Upper lobe of left lung (tissue), 6 donors: ENCODE data around the gene DMD. TPM values are rescaled to one million over a fixed set of nuclear protein-coding genes. Genes with fewer than 3 reads are reported as not detected.

Source experiments
- ATAC-seq, 2 donors: fragments of 200-7000 bp; cut with Tn5 transposase; one replicate each; pipeline ENCODE4 v1.9.1; 2022; ENCODE audit warnings: mild to moderate bottlenecking in 2 of 2, moderate library complexity in 2 of 2; ENCODE audit not compliant: low FRiP score in 2 of 2
- DNase-seq, 2 donors: peaks; one replicate each; pipeline ENCODE4 v3.0.0-alpha.2; 2019 to 2020
- H3K27ac ChIP-seq, 4 donors: fragments of 200-600 bp; sonication (generic); one replicate each; pipeline ENCODE4 v1.5.1; 2016 to 2019
- H3K27me3 ChIP-seq, 4 donors: fragments of 200-600 bp; sonication (generic); one replicate each; pipeline ENCODE4 v1.5.1; 2017 to 2019
- H3K36me3 ChIP-seq, 4 donors: fragments of 200-600 bp; sonication (generic); one replicate each; pipeline ENCODE4 v1.5.1; 2016 to 2019
- H3K4me1 ChIP-seq, 4 donors: fragments of 200-600 bp; sonication (generic); one replicate each; pipeline ENCODE4 v1.5.1; 2018 to 2019
- H3K4me3 ChIP-seq, 4 donors: fragments of 200-600 bp; sonication (generic); one replicate each; pipeline ENCODE4 v1.5.1; 2017 to 2019; ENCODE audit warnings: mild to moderate bottlenecking in 2 of 4, moderate library complexity in 1 of 4
- H3K9me3 ChIP-seq, 4 donors: fragments of 200-600 bp; sonication (generic); one replicate each; pipeline ENCODE4 v1.5.1; 2018 to 2019
- CTCF ChIP-seq, 6 experiments: fragments of 450-650 bp in 4 of 6; fragments of 200-600 bp in 2 of 6; sonication (generic) in 2 of 6; IDR thresholded peaks; one replicate each; pipeline ENCODE4 v1.5.1; 2016 to 2019; ENCODE audit warnings: antibody characterized with exemption in 6 of 6
- EP300 ChIP-seq, 4 donors: sonication (generic); formaldehyde crosslinking; IDR thresholded peaks; one replicate each; pipeline ENCODE4 v1.5.1; 2017; ENCODE audit warnings: antibody characterized with exemption in 4 of 4, control low read depth in 2 of 4
- POLR2A ChIP-seq, 4 donors: fragments of 450-650 bp; IDR thresholded peaks; one replicate each; pipeline ENCODE4 v1.5.1; 2016 to 2017; ENCODE audit warnings: antibody characterized with exemption in 4 of 4, mild to moderate bottlenecking in 2 of 4
- POLR2AphosphoS5 ChIP-seq, 2 donors: sonication (generic); formaldehyde crosslinking; IDR thresholded peaks; one replicate each; pipeline ENCODE4 v1.5.1; 2017; ENCODE audit warnings: antibody characterized with exemption in 2 of 2
- WGBS, 2 donors: methylation state at CpG; one replicate each; pipeline ENCODE4 v1.1.5; 2017 to 2018; 5-methylcytosine and 5-hydroxymethylcytosine counted together
- total RNA-seq, 6 donors: library from RNA; depleted of rRNA in 4 of 6; stranded (reverse); fragments of >200 nt in 4 of 6; gene quantifications; one replicate each; pipeline versions ENCODE4 v1.1.0 to v1.2.1, GENCODE V29; 2016 to 2021
- donor health status: DM: no; HTN: no; CAD: no; lungs with moderate emphysema.
- donor health status: DM: no; HTN: yes; CAD: no; lungs with severe emphysema.

Gene DMD
- total RNA-seq, 6 donors from 2014 or later, result 12.5 to 37.0 (median 24.0) TPM

- H3K9me3 ChIP-seq, result no peaks in the 10 kb centered on the region
- no peaks in the 10 kb centered on the region for H3K4me1 ChIP-seq
- no peak overlapping the region for H3K27ac ChIP-seq
- no peak for DNase-seq
- ATAC-seq, result no peak
- no peaks in the 10 kb centered on the region for H3K36me3 ChIP-seq
- no peaks in the 10 kb centered on the region for H3K27me3 ChIP-seq
- TF ChIP-seq POLR2A (IDR thresholded peaks at IDR 0.05) (no peak), EP300 (IDR thresholded peaks at IDR 0.05) (no peak), POLR2AphosphoS5 (IDR thresholded peaks at IDR 0.05) (no peak), CTCF (IDR thresholded peaks at IDR 0.05) (no peak)
- no peak overlapping the region for H3K4me3 ChIP-seq
- 74 to 76% methylated on average over 5 of the region's 5 CpGs for WGBS, 2 donors
Observed at GRCh38 chrX:31139961-31140360, 2071.4 kb downstream of the DMD start.

DNA sequence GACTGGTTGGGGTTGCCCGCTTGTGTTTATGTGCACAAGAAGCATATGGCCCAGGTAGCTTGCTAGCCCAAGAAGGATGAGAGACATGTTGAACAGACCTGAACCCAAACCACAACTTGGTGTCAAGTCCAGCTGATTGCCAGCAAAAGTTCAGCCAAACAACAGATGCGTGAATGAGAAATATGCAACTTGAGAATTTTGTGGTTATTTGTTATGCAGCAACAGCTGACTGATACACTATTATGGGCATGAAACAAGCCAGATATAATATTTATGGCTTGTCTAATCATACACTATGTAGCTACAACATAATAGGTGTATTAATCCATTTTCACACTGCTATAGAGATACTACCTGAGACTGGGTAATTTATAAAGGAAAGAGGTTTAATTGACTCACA is 2073.2 kb downstream of the DMD start:
- TF ChIP-seq EP300 (IDR thresholded peaks at IDR 0.05) (no peak), POLR2AphosphoS5 (IDR thresholded peaks at IDR 0.05) (no peak), CTCF (IDR thresholded peaks at IDR 0.05) (no peak), POLR2A (IDR thresholded peaks at IDR 0.05) (no peak)
- Histone ChIP-seq H3K36me3 (no peaks in the 10 kb centered on the region), H3K27me3 (no peaks in the 10 kb centered on the region), H3K9me3 (no peaks in the 10 kb centered on the region), H3K4me3 (no peak overlapping the region), H3K4me1 (no peaks in the 10 kb centered on the region), H3K27ac (no peak overlapping the region)
- DNase-seq (no peak), ATAC-seq (no peak)
- 82 to 100% methylated on average over 1 to 2 of the region's 2 CpGs for WGBS, 2 donors

DNA sequence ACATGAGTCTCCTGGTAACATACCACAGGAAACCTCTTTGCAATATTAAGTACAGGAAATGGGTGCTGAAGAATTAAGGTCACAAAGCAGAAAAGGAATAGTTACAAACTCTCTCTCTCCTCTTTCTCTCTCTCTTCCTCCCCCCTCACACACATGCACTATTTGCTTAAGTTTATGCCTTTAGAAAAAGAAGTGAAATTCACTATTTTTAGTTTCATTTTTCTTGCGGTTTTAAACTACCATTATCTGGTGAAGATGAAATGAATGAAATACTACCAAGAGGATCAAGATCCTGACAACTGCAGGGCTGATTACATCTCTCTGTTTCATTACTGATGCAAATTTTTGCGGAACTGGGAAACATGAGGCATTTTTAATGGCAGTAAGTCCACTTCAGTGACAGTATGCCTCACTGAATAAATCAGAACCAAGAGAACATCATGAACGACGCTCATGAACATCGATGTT is 2075.2 kb downstream of the DMD start:
- WGBS, 2 donors, result 74% methylated on average over 5 of the region's 5 CpGs
- ATAC-seq (no peak), DNase-seq (no peak)
- no peak overlapping the region for H3K27ac ChIP-seq
- no peaks in the 10 kb centered on the region for H3K4me1 ChIP-seq
- no peaks in the 10 kb centered on the region for H3K27me3 ChIP-seq
- TF ChIP-seq EP300 (IDR thresholded peaks at IDR 0.05) (no peak), CTCF (IDR thresholded peaks at IDR 0.05) (no peak), POLR2A (IDR thresholded peaks at IDR 0.05) (no peak), POLR2AphosphoS5 (IDR thresholded peaks at IDR 0.05) (no peak)
- no peaks in the 10 kb centered on the region for H3K9me3 ChIP-seq
- H3K4me3 ChIP-seq, result no peak overlapping the region
- H3K36me3 ChIP-seq, result no peaks in the 10 kb centered on the region

- 59 to 72% methylated on average over 7 of the region's 7 CpGs for WGBS, 2 donors
- no peak for DNase-seq
- TF ChIP-seq EP300 (IDR thresholded peaks at IDR 0.05) (no peak), POLR2AphosphoS5 (IDR thresholded peaks at IDR 0.05) (no peak), CTCF (IDR thresholded peaks at IDR 0.05) (no peak), POLR2A (IDR thresholded peaks at IDR 0.05) (no peak)
- no peaks in the 10 kb centered on the region for H3K36me3 ChIP-seq
- no peak overlapping the region for H3K4me3 ChIP-seq
- no peaks in the 10 kb centered on the region for H3K27me3 ChIP-seq
- ATAC-seq, result no peak
- no peak overlapping the region for H3K27ac ChIP-seq
- no peaks in the 10 kb centered on the region for H3K9me3 ChIP-seq
- no peaks in the 10 kb centered on the region for H3K4me1 ChIP-seq
Observed at GRCh38 chrX:31132821-31133241, 2078.5 kb downstream of the DMD start.

DNA sequence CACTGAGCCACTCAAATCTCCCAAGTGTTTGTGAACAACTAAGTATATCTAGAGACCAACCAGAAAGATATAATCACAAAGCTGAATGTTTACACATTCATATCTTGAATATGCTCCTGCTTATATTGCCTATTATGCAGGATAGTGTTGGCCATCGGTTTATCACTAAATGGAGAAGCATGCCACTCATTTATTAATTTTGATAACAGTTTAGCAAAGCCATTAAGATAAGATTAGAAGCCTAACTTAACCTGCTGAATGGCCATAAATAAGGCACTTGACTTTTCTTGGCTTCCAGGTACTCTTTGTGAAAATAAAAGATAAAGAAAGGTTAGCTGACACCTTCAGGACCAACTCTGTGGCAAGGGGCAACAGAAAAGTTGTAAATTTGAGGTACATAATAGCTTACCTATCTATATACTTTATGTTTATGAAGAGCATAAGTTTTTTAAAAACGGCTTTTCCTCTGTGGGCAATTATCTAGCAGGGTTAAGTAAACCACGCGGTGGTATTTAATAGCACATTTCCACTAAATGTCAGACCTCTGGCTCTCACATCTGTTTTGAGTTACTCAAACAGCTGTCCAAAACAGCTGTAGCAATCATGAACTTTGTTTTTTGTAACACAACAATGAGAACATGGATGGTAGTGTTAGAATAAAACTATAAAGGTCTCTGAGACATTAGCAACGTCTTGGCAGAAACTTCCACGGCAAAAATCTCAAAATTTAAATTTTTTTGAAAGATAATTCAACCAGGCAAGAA is 2080.7 kb downstream of the DMD start:
- Histone ChIP-seq H3K27me3 (no peaks in the 10 kb centered on the region), H3K4me3 (no peak overlapping the region), H3K36me3 (no peaks in the 10 kb centered on the region), H3K4me1 (no peaks in the 10 kb centered on the region), H3K9me3 (no peaks in the 10 kb centered on the region), H3K27ac (no peak overlapping the region)
- DNase-seq (no peak), ATAC-seq (no peak)
- TF ChIP-seq POLR2AphosphoS5 (IDR thresholded peaks at IDR 0.05) (no peak), POLR2A (IDR thresholded peaks at IDR 0.05) (no peak), EP300 (IDR thresholded peaks at IDR 0.05) (no peak), CTCF (IDR thresholded peaks at IDR 0.05) (no peak)
- WGBS, 2 donors, result 51 to 62% methylated on average over 6 of the region's 6 CpGs
